Measurements from ENCODE around the gene FYCO1.
A peak's percentile ranks its signal among the peaks of the same experiment; 100 is the strongest.

Gene FYCO1

GRCh38 chr3:45940004-45940780 is 55.4 kb downstream of the FYCO1 start:
- no peak for DNase-seq

DNA sequence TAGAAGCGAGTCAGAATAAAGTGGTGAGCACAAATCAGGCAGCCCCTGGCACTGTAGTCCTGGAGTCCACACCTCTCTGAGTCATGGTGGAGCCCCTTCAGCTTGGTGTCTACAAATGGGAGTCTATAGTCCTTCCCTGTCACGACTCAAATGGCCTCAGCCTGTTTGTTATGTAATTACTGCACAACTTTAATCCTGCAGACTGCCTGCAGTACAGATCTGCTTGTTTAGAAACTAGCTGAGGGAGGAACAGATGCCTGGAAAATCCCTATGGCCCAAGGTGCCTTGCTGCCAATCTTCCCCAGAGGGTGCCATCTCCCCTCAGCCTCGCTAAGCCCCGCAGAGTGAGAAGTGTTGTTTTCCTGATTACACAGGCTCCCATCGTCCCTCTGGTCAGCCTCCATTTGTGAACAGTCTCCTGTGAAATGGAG is 56.3 kb downstream of the FYCO1 start:
- no peak for DNase-seq

GRCh38 chr3:45938864-45939263 is 56.8 kb downstream of the FYCO1 start:
- DNase-seq = peak; percentile 83

DNA sequence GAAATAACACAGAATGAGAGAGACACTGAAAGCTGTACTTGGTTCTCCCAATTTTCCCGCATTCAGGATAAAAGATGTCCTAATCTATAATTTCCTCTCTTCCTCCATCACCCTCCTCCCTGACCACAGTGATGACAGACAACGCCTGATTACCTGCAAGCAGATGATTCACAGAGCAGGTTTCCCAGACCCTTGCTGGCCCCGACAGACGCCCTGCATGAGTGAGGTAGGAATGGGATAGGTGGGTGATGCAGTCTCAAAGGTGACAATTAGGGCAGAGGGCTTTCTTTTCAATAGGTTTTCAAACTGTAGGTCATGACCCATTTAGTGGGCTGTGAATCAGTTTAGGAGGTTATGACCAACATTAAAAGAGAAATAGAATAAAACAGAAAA is 57.6 kb downstream of the FYCO1 start:
- no peak for DNase-seq

- no peak for DNase-seq
These were observed 58.2 kb downstream of the FYCO1 start for GRCh38 chr3:45937206-45938042.

- DNase-seq = no peak
These were observed 59.4 kb downstream of the FYCO1 start for GRCh38 chr3:45936261-45936660.

DNA sequence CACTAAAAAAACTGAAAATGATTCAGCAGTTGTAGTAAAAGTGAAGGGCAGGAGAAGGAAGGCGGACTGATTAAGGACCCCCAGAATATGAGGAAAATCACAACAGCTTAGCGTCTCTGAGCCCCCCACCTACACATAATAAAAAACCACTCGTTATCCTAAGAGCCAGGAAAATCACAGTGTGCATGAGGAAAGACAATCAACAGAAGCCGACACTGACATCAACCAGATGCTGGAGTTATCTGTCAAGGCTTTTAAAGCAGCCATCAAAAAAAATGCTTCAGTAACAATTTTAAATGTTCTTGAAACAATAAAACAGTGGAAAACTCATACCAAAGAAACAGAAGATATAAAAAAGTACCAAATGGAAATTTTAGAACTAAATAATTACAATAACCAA is 62.0 kb downstream of the FYCO1 start:
- DNase-seq = no peak

DNA sequence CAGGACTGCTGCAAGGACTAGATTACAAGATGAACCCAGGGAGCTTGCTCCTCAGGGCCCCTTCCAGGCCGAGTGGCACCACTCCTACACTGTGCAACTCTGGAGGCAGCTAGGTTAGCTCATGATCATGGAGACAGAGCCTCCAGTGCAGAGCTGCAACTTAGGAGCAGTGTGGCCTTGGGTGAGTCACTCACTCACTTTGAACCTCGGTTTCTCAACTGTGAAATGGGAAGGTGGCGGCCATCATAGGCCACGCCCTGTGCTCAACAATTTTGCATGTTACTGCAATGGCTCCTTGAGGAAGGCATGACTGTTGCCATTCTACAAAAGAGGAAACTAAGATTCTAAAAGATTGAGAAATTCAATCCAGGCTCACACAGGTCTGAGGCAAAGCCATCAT is 63.5 kb downstream of the FYCO1 start:
- DNase-seq = no peak

DNA sequence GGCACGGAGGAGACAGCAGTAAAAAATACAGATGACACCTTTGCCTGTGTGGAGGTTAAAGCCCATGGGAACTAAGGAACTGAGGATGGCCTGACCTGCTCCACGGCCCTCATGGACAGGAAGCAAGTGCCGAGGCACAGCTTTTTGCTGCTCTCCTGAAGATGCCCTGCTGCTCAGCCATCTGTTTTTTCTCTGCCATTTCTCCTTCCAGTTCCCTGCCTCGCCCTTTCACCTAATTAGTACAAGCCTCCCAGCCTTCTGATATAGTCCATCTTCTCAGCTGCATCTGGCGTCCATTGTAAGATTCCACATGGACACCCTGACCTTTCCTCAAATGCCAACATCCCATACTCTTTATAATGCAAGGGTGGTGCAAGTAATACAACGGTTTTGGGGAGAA is 64.1 kb downstream of the FYCO1 start:
- no peak for DNase-seq

- DNase-seq = peak; percentile 68
These were observed 66.5 kb downstream of the FYCO1 start for GRCh38 chr3:45929042-45929679.

GRCh38 chr3:45927881-45928280 is 67.7 kb downstream of the FYCO1 start:
- no peak for DNase-seq

DNA sequence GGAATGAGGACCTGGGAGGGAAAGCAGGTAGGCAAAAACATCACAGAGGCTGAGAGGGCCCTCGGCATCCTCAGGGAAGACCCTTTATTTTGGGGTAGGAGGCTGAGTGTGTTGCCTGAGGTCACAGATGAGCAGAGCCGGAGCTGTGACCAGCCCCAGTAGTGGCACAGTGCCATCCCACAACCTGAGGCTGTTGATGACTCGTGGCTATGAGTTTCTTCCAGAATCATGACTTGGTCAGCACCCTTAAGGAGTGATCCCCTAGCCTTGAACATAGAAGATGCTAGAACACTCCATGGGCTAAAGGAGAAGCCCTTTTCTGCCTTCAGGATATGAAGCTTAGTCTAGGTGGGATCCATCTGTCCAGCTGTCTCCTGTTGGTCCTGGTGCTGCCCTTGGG is 71.9 kb downstream of the FYCO1 start:
- DNase-seq = no peak

DNA sequence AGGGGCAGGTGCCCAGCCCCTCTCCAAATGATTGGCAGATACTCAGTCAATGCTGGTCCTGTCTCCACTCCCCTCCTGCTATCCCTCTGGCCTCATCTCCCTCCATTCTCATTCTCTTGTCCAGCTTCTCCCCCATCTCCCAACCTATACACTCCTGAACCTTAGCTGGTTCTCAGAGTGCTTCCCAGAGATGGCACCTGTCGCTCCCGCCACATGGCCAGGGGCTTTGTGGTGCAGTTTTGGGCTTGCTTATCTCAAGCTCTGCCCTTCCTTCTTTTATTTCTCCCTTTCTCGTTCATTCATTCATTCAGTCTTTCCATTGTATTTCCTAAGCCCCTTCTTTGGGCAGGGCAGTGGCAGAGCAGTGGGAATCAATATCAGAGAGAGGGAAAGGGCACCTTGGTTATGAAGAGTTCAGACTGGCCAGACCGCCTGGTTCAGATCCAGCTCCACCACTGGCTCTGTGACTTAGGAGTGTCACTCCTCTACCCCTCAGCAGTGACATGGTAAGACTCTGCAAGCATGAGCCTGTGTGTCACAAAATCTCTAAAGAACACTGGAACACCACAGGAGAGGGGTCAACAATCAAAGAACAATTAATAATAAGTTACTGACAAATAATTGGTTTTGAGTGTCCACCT is 72.6 kb downstream of the FYCO1 start:
- no peak for DNase-seq

DNA sequence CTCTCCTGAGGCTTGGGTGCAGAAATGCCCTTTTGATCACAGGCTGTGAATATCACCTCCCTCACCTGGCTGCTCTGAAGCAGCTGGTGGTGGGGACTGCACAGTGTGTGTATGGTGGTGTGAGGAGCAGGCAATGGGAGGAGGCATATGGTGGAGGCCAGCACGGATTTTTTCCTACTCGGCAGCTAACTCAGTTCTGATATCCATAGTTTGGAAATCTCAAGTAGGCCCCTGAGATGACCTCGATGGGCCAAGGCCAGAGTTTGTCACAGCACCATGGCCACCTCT is 73.6 kb downstream of the FYCO1 start:
- DNase-seq = no peak

DNA sequence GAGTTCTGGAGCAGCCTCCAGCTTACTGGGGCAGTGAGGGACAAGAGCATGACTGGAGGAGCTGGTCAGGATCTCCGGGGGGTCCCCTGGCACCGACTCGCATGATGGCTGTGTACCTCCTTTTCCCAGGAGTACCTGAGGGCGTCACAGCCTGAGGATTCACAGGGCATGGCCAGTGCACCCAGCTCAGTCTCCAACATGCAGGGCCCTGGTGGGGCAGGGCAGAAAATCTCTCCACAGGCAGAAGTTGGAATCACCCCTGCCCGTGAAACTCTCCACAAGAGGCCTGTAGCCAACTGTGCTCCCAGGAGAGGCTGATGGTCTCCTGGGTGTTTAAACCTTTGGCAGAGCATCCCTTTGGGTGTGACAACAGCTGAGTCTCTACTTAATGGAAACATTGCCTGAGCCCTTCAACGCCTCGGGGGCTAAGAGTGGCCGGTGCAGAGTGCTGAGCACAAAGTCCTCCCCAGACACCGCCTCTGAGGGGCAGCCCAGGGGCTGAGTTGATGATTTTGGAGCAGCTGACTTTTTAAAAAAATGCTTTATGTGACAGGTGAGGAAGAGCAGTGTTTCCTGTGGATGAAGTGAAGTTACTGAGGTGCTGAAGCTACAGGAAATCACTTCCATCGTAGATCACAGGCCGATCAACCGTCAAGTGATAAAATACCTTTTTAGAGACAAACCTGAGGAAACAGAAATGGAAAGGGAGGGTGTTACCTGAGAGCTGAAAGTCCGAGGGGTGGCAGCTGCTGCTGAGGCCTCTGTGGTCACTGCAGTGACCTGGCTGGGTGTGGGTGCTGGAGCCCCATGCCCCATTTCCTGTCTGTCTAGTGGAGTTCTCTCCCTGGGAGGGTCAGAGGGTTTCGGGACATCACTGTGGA is 74.2 kb downstream of the FYCO1 start:
- DNase-seq = no peak

GRCh38 chr3:45917146-45917898 is 78.3 kb downstream of the FYCO1 start:
- no peak for DNase-seq

DNA sequence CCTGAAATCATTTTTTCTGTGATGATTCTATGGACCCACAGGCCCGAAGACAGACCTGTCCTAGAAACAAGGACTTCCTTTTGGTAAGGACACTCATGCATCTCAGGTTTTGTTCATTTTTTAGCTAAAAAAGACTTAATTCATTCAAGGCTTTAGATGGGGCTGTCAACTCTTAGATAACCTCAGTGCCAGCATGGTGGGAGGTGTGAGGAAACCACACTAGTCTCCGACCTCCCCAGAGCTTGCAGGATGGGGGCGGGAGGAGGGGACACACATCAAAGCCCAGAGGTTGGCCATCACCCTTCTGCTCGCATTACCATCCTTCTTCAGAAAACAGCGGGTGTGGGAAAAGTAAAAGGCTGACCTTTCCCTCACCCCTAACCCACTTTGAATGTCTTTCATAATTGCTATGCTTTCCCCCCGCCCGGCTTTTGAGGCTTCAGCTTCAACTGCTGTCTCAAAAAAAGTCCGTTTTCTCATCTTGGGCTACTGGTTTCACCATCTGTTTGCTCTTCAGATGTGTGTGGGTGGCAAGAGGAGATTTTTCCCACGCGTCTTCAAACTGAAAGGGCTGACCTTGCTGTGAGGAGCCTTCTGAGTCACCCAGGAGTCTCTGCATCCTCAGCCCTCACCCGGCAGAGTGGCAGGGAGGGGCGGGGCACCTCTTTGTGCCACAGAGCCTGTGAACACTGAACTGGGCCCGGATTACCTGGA is 79.9 kb downstream of the FYCO1 start:
- peak; percentile 69 for DNase-seq

DNA sequence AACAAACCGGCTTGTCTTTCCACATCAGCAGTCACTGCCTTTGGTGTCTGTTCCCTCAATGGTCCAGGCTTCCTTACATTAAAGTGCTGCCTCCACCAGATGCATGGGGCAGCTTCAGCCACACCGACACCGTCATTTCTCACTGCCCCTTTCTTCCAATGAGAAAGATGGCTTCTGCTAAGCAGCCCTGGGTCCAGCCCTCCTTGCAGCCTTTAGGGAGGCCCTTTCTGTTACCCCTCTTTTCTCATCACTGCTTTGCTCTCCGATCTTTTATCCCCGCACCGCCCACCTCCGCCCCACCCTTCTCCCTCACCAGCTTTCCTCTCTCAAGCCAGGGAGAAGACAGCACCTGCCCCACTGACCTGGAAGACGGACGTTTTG is 80.6 kb downstream of the FYCO1 start:
- DNase-seq = no peak

DNA sequence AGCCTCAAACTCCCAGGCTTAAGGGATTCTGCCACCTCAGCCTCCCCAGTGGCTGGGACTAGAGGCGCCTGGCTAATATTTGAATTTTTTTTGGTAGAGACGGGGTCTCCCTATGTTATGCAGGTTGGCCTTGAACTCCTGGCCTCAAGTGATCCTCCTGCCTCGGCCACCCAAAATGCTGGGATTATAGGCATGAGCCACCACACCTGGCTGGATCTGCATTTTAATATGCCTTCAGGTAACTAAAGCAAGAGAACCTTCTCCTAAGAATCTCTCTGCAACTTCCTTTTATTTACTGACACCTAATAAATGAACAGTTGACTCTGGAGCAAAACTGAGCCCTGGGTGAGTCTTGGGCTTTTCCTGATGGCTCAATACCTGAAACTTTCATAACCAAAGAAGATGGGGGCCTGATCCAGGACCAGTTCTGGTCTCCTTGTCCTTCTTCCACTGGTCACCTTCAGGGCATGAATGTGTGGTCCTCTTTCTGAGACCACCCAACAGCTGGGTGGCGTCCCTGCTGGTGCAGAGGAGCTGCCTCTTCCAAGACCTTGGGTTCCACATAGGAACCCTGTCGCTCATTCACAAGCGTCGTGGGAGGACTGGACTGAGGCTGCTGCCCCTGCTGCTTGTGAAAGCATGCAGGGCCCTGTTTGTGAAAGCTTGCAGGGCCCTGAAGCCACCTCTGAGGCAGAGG is 81.1 kb downstream of the FYCO1 start:
- DNase-seq = no peak

- no peak for DNase-seq
These were observed 83.2 kb downstream of the FYCO1 start for GRCh38 chr3:45912435-45912834.
